ENCODE results near the gene UBE2D3. TPM values are rescaled to one million over a fixed set of nuclear protein-coding genes. Genes with fewer than 3 reads are reported as not detected.

Gene UBE2D3
- total RNA-seq, 1 donor from 2014 or later, result 283 TPM

DNA sequence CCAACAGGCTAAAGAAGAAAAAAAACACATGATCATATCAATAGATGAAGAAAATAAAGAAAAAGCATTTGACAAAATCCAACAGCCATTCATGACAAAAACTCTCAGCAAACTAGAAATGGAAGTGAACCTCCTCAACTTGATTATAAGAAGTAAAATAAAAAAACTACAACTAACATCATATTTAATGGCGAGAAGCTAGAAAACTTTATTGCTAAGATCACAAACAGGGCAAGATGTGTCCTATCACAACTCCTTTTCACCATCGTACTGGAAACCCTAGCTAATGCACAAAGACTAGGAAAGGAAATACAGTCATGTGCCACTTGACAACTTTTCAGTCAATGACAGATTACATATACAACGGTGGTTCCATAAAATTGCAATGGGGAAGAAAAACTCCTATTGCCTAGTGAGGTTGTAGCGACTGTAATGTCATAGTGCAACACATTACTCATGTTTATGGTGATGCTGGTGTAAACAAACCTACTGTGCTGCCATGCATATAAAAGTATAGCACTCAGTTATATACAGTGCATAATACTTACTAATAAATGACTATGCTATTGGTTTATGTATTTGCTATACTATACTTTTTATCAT is 54.5 kb downstream of the UBE2D3 start:
- TF ChIP-seq, protein P1, sequence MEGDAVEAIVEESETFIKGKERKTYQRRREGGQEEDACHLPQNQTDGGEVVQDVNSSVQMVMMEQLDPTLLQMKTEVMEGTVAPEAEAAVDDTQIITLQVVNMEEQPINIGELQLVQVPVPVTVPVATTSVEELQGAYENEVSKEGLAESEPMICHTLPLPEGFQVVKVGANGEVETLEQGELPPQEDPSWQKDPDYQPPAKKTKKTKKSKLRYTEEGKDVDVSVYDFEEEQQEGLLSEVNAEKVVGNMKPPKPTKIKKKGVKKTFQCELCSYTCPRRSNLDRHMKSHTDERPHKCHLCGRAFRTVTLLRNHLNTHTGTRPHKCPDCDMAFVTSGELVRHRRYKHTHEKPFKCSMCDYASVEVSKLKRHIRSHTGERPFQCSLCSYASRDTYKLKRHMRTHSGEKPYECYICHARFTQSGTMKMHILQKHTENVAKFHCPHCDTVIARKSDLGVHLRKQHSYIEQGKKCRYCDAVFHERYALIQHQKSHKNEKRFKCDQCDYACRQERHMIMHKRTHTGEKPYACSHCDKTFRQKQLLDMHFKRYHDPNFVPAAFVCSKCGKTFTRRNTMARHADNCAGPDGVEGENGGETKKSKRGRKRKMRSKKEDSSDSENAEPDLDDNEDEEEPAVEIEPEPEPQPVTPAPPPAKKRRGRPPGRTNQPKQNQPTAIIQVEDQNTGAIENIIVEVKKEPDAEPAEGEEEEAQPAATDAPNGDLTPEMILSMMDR (conservative IDR thresholded peaks at IDR 0.05; ENCODE audit: low read depth, low read length), result no peak
- no peak for DNase-seq (ENCODE audit: low read depth)
- no peak overlapping the region for H3K4me3 ChIP-seq (ENCODE audit: low read depth, low read length)

DNA sequence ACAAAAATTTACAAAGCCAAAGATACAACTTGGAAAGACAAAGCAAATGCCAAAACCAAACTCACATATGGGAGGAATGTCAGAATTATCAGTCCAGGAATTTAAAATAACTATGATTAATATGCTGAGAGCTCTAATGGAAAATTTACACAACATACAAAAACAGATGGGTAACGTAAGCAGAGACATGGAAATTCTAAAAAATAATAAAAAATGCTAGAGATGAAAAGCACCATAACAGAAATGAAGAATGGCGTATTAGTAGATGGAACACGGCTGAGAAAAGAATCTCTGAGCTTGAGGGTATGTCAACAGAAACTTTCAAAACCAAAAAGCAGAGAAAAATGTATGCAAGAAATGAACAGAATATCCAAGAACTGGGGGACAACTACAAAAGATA is 62.5 kb downstream of the UBE2D3 start:
- no peak for DNase-seq (ENCODE audit: low read depth)
- TF ChIP-seq, protein P1 (conservative IDR thresholded peaks at IDR 0.05; ENCODE audit: low read depth, low read length), result no peak
- H3K4me3 ChIP-seq (ENCODE audit: low read depth, low read length), result no peak overlapping the region

DNA sequence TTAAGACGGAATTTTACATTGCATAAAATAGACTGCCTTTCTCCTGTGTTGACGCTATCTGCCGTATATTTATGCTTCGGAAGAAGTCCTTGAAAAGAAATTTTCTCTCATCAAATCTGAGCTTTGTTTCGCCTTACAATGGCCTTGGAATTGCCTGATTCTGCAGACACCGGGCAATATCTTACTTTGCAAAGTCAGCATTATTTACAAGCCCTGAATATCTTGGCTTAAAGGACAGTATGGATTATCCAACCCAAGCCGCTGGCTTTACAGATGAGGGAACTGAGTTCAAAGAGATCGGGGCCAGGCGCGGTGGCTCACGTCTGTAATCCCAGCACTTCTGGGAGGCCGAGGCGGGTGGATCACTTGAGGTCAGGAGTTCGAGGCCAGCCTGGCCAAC is 65.4 kb downstream of the UBE2D3 start:
- DNase-seq (ENCODE audit: low read depth), result no peak
- TF ChIP-seq, protein P1 (conservative IDR thresholded peaks at IDR 0.05; ENCODE audit: low read depth, low read length), result no peak
- H3K4me3 ChIP-seq (ENCODE audit: low read depth, low read length), result peak overlapping the region; percentile 98

DNA sequence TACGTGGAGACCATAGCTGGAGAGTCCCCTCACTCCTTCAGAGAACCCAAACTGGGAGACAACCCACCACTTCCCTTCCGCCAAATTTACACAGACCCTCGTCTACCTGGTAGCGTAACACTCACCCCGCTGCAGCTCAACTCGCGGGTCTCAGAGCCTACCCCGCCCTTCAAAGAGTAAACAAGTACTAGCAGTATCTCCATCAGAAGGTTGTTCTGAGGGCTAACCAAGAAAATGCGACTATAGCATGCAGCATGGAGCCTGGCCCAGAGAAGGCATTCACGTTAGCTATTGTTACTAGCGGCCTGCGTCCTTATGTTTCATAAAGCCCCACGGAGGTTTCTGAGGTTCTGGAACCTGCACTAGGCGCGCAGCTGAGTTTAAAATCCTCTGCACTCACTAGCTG is 66.1 kb downstream of the UBE2D3 start:
- DNase-seq (ENCODE audit: low read depth), result no peak
- H3K4me3 ChIP-seq (ENCODE audit: low read depth, low read length), result peak overlapping the region; percentile 98
- TF ChIP-seq, protein P1 (conservative IDR thresholded peaks at IDR 0.05; ENCODE audit: low read depth, low read length), result no peak

DNA sequence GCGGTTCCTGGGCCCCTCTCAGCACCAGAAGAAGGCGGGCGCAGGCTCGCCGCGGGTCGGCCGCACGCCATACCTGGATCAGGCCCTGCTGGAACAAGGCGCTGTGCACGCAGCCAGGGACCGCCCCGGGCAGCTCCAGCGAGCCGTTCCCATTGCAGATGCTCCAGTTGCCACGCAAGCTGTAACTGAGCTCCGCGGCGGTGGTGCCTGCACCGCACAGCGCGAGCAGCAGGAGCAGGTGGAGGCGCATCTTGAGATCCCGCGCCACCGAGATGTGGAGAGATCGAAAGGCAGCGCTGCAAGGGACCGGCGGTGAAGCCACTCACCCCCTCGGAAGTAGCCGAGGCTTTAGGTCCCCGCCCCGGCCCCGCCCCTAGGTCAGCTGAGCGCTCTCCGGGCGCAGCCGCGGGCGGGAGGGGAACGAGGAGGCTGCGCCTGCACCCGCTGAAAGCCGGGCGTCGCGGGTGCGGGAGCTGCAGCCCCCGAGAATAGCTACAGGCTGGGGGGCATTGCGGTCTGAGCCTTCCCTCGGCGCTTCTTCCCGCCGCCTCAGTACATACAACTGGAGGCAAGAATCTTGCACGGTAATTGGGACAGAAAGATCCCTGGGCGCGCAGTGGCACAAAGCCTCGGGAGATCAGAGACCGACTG is 66.6 kb downstream of the UBE2D3 start, which contains the start of gene MANBA:
TSS of gene MANBA (minus strand) at position 324 of the 651 bp plus-strand sequence. CDS start at position 250, 74 bp downstream.
- no peak for DNase-seq (ENCODE audit: low read depth)
- TF ChIP-seq, protein P1 (conservative IDR thresholded peaks at IDR 0.05; ENCODE audit: low read depth, low read length), result no peak
- H3K4me3 ChIP-seq (ENCODE audit: low read depth, low read length), result peak within 1 kb of the TSS; percentile 98

DNA sequence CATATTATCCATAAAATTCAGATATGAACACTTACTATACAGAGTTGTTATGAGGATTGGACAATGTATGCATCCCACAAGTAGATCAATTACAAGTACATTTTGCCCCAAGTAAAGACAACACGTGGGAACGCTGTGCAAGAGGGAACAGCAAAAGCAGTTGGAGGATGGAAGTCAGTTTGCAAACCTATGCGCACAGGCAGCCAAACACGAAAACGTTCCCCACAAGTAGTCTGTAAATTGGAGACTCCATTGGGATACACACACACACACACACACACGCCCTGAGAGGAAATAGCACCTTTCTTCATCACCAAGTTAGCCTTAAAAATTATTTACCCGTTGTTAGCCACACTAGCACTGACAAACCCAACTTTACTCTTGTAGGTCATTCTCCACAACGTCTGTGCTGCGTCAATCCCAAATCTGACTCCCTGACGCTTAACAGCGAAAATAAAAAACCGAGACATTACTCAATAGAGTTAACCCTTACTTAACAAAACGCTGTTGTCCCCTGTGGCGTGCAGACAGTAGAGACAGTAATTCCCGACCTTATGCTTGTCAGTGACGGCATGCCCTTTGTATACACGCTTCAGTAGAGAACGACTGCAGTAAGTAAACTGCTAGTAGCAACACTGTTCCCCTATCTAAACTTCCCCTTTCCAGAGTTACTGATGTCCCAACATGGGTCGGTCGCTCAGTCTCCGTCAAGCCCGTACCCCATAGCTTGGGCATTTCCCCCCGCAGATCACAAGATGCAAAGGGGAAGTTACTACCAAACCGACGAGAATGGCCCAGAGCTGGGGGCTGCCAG is 67.3 kb downstream of the UBE2D3 start:
- DNase-seq (ENCODE audit: low read depth), result no peak
- H3K4me3 ChIP-seq (ENCODE audit: low read depth, low read length), result peak overlapping the region; percentile 98
- TF ChIP-seq, protein P1 (conservative IDR thresholded peaks at IDR 0.05; ENCODE audit: low read depth, low read length), result no peak

Measured in epithelial cell of proximal tubule (primary cell).